Stromal cell of bone marrow (primary cell): ENCODE results near the gene MAPT.

Experiments
- DNase-seq: peaks from one replicate; pipeline ENCODE4 v3.0.0-alpha.2; 2012; ENCODE audit warnings: low read depth

The MAPT gene

GRCh38 chr17:46053911-46054534 lies 159.7 kb downstream of the MAPT start:
- DNase-seq: no peak

GRCh38 chr17:46056800-46057304 lies 162.5 kb downstream of the MAPT start:
- DNase-seq: peak; percentile 47

- DNase-seq: no peak
Measured at GRCh38 chr17:46057366-46057765, 163.0 kb downstream of the MAPT start.

GRCh38 chr17:46059486-46059885 lies 165.1 kb downstream of the MAPT start:
- DNase-seq: no peak

GRCh38 chr17:46060461-46060860 lies 166.1 kb downstream of the MAPT start:
- DNase-seq: no peak

- DNase-seq: no peak
Measured at GRCh38 chr17:46061435-46061834, 167.1 kb downstream of the MAPT start.

GRCh38 chr17:46063241-46063640 lies 168.9 kb downstream of the MAPT start:
- DNase-seq: no peak

GRCh38 chr17:46064460-46064859 lies 170.1 kb downstream of the MAPT start:
- no peak for DNase-seq

- DNase-seq: no peak
Measured at GRCh38 chr17:46071796-46072195, 177.4 kb downstream of the MAPT start.

- DNase-seq: no peak
Measured at GRCh38 chr17:46072998-46073397, 178.6 kb downstream of the MAPT start.

- no peak for DNase-seq
Measured at GRCh38 chr17:46074540-46074939, 180.2 kb downstream of the MAPT start.
